Endodermal cell (in vitro differentiated cells): Measurements from ENCODE around the gene KIAA0930. TPM values are rescaled to one million over a fixed set of nuclear protein-coding genes. Genes with fewer than 3 reads are reported as not detected.

Experiments
- DNase-seq: peaks from one replicate; pipeline ENCODE4 v3.0.0-alpha.2; 2017
- H3K27ac ChIP-seq: 2 replicates; pipeline ENCODE4 v1.5.1; 2013; ENCODE audit warnings: mild to moderate bottlenecking, low read depth, low read length, moderate library complexity
- H3K27me3 ChIP-seq: 2 replicates; pipeline ENCODE4 v1.6.1; 2013; ENCODE audit warnings: mild to moderate bottlenecking, low read length, moderate library complexity; ENCODE audit not compliant: insufficient read depth, control insufficient read depth, poor library complexity, severe bottlenecking
- H3K36me3 ChIP-seq: 2 replicates; pipeline ENCODE4 v1.7.0; 2013; ENCODE audit warnings: mild to moderate bottlenecking, low read length, moderate library complexity; ENCODE audit not compliant: control insufficient read depth, insufficient read depth
- H3K4me1 ChIP-seq: one replicate; pipeline ENCODE4 v1.7.0; 2013; ENCODE audit warnings: low read length; ENCODE audit not compliant: control insufficient read depth, insufficient read depth
- H3K4me3 ChIP-seq: 2 replicates; pipeline ENCODE4 v1.5.1; 2013; ENCODE audit warnings: mild to moderate bottlenecking, low read length, moderate library complexity
- H3K9ac ChIP-seq: 2 replicates; pipeline ENCODE4 v1.6.1; 2013; ENCODE audit warnings: mild to moderate bottlenecking, low read length, moderate library complexity; ENCODE audit not compliant: poor library complexity, severe bottlenecking; ENCODE audit errors: extremely low read depth
- H3K9me3 ChIP-seq: 2 replicates; pipeline ENCODE4 v1.6.1; 2013; ENCODE audit warnings: mild to moderate bottlenecking, low read length, moderate library complexity; ENCODE audit not compliant: control insufficient read depth
- H3K27ac Mint-ChIP-seq: 2 replicates; pipeline ENCODE4 v1.8.0; 2020; ENCODE audit warnings: mixed read lengths
- H3K27me3 Mint-ChIP-seq: 2 replicates; pipeline ENCODE4 v1.8.0; 2021; ENCODE audit warnings: mild to moderate bottlenecking, mixed read lengths; ENCODE audit not compliant: insufficient read depth
- H3K36me3 Mint-ChIP-seq: 2 replicates; pipeline ENCODE4 v1.8.0; 2020; ENCODE audit warnings: low read depth, mixed read lengths
- H3K4me1 Mint-ChIP-seq: 2 replicates; pipeline ENCODE4 v1.8.0; 2020; ENCODE audit warnings: mixed read lengths
- H3K4me3 Mint-ChIP-seq: 2 replicates; pipeline ENCODE4 v1.8.0; 2020; ENCODE audit warnings: mild to moderate bottlenecking, moderate library complexity, mixed read lengths
- H3K9me3 Mint-ChIP-seq: 2 replicates; pipeline ENCODE4 v1.8.0; 2020; ENCODE audit warnings: mild to moderate bottlenecking, mixed read lengths
- CTCF ChIP-seq: fragments of 200-600 bp; sonication (generic); conservative IDR thresholded peaks from 2 replicates; pipeline ENCODE4 v1.5.0; 2021; ENCODE audit warnings: antibody characterized with exemption, mild to moderate bottlenecking
- WGBS, 2 experiments: methylation state at CpG; one replicate each; pipeline versions ENCODE4 v1.1.5 to v1.1.7; 2013; ENCODE audit warnings: missing lambda C conversion rate in 2 of 2, mixed read lengths in 1 of 2; ENCODE audit not compliant: insufficient coverage in 1 of 2, insufficient read length in 1 of 2; 5-methylcytosine and 5-hydroxymethylcytosine counted together
- total RNA-seq, 2 donors: library from RNA; stranded (reverse); fragmentation: NEBNext Ultra II Directional in 1 of 2; extraction: Animal tissue kit (Norgen Biotek cat#: 25700) in 1 of 2; gene quantifications; 2 replicates in 1 of 2; 3 replicates in 1 of 2; pipeline ENCODE4 v1.2.1, GENCODE V29; 2021

The KIAA0930 gene
- total RNA-seq, 2 donors from 2014 or later = 36.2 to 47.8 TPM

GRCh38 chr22:45210174-45210573 is 30.5 kb downstream of the KIAA0930 start:
- H3K4me1 Mint-ChIP-seq = peaks cover 14% of the 10 kb centered on the region
- Histone ChIP-seq H3K9ac (no peak overlapping the region), H3K36me3 (no peaks in the 10 kb centered on the region), H3K27me3 (no peaks in the 10 kb centered on the region), H3K27ac (no peak overlapping the region), H3K4me1 (peaks cover 9% of the 10 kb centered on the region), H3K4me3 (no peak overlapping the region), H3K9me3 (no peaks in the 10 kb centered on the region)
- H3K36me3 Mint-ChIP-seq = peaks cover 5% of the 10 kb centered on the region
- DNase-seq = no peak
- no peaks in the 10 kb centered on the region for H3K9me3 Mint-ChIP-seq
- TF ChIP-seq CTCF = no peak
- WGBS, 2 experiments = 88 to 94% methylated on average over 7 of the region's 7 CpGs
- no peak overlapping the region for H3K4me3 Mint-ChIP-seq
- H3K27ac Mint-ChIP-seq = no peak overlapping the region
- H3K27me3 Mint-ChIP-seq = no peaks in the 10 kb centered on the region

GRCh38 chr22:45208993-45209838 is 31.5 kb downstream of the KIAA0930 start:
- peak; percentile 91 for DNase-seq
- Histone ChIP-seq H3K4me1 (peaks cover 9% of the 10 kb centered on the region), H3K27me3 (no peaks in the 10 kb centered on the region), H3K27ac (no peak overlapping the region), H3K36me3 (no peaks in the 10 kb centered on the region), H3K4me3 (no peak overlapping the region), H3K9ac (no peak overlapping the region), H3K9me3 (no peaks in the 10 kb centered on the region)
- H3K27ac Mint-ChIP-seq = no peak overlapping the region
- H3K4me3 Mint-ChIP-seq = no peak overlapping the region
- peaks cover 5% of the 10 kb centered on the region for H3K36me3 Mint-ChIP-seq
- peak; percentile 93 for TF ChIP-seq CTCF
- H3K27me3 Mint-ChIP-seq = no peaks in the 10 kb centered on the region
- H3K9me3 Mint-ChIP-seq = no peaks in the 10 kb centered on the region
- peaks cover 14% of the 10 kb centered on the region for H3K4me1 Mint-ChIP-seq
- WGBS, 2 experiments = 65 to 66% methylated on average over 16 to 29 of the region's 29 CpGs

- H3K27me3 ChIP-seq = no peaks in the 10 kb centered on the region
- Mint-ChIP-seq H3K27ac (no peak overlapping the region), H3K27me3 (no peaks in the 10 kb centered on the region), H3K9me3 (no peaks in the 10 kb centered on the region), H3K4me1 (peaks cover 14% of the 10 kb centered on the region), H3K36me3 (peaks cover 5% of the 10 kb centered on the region), H3K4me3 (no peak overlapping the region)
- no peak for TF ChIP-seq CTCF
- H3K9me3 ChIP-seq = no peaks in the 10 kb centered on the region
- DNase-seq = no peak
- H3K36me3 ChIP-seq = no peaks in the 10 kb centered on the region
- 80 to 84% methylated on average over 10 of the region's 10 CpGs for WGBS, 2 experiments
- no peak overlapping the region for H3K9ac ChIP-seq
- H3K4me3 ChIP-seq = no peak overlapping the region
- peak overlapping the region; percentile 36 for H3K27ac ChIP-seq
- H3K4me1 ChIP-seq = peaks cover 9% of the 10 kb centered on the region
Observed at GRCh38 chr22:45208696-45208992, 32.0 kb downstream of the KIAA0930 start.
